Measurements from ENCODE around the gene MAML3.

GRCh38 chr4:139873111-139873860, 280.7 kb downstream of the MAML3 start:
- TF ChIP-seq CTCF (optimal IDR thresholded peaks at IDR 0.05 in 1 of 3, IDR thresholded peaks at IDR 0.05 in 1 of 3, conservative IDR thresholded peaks at IDR 0.05 in 1 of 3; ENCODE audit: extremely low read depth in 1 of 3, insufficient read depth in 2 of 3, low read length in 3 of 3) (no peak), EZH2 (IDR thresholded peaks at IDR 0.05; ENCODE audit: low read length) (no peak)
